ENCODE data around the gene SPP1.

The SPP1 gene

GRCh38 chr4:88005946-88006345, 30.4 kb downstream of the SPP1 start:
- Histone ChIP-seq H3K9me3 (ENCODE audit: control insufficient read depth in 2 of 2, low read length in 2 of 2) (no peaks in the 10 kb centered on the region), H3K27me3 (ENCODE audit: control insufficient read depth in 2 of 2, insufficient read depth in 2 of 2, low read length in 2 of 2) (peaks cover 0 to 2% of the 10 kb centered on the region in 2 donors), H3K4me1 (ENCODE audit: control insufficient read depth in 2 of 2, insufficient read depth in 2 of 2, low read length in 2 of 2) (peaks cover 2 to 8% of the 10 kb centered on the region in 2 donors), H3K27ac (ENCODE audit: low read depth in 2 of 2, low read length in 2 of 2) (no peak overlapping the region), H3K36me3 (ENCODE audit: control insufficient read depth in 2 of 2, insufficient read depth in 2 of 2, low read length in 2 of 2) (no peaks in the 10 kb centered on the region), H3K4me3 (ENCODE audit: low read length in 2 of 2) (no peak overlapping the region), H3K9ac (ENCODE audit: low read depth in 1 of 2, low read length in 2 of 2) (no peak overlapping the region)

DNA sequence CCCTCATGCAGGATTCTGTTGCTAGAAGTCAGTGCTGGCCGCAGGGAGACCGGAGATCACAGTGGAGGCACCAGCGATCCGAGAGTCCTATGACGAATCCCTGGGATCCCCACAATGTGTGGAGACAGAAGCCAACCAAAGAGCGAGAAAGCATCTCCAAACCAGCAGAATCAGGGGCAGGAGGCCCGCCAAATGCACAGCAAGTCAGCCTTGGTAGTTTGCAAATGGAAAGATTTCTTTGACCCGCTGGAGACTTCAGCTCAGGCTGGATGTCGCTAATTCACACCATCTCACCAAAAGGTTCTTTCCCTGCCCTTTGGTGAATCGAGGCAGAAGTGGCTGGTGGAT, 31.4 kb downstream of the SPP1 start:
- H3K9ac ChIP-seq (ENCODE audit: low read depth in 1 of 2, low read length in 2 of 2) = peak overlapping the region in 1 of 2 donors; percentile 54
- no peaks in the 10 kb centered on the region for H3K36me3 ChIP-seq (ENCODE audit: control insufficient read depth in 2 of 2, insufficient read depth in 2 of 2, low read length in 2 of 2)
- peaks cover 0 to 2% of the 10 kb centered on the region in 2 donors for H3K27me3 ChIP-seq (ENCODE audit: control insufficient read depth in 2 of 2, insufficient read depth in 2 of 2, low read length in 2 of 2)
- H3K27ac ChIP-seq (ENCODE audit: low read depth in 2 of 2, low read length in 2 of 2) = peak overlapping the region in 1 of 2 donors; percentile 26
- H3K9me3 ChIP-seq (ENCODE audit: control insufficient read depth in 2 of 2, low read length in 2 of 2) = no peaks in the 10 kb centered on the region
- peaks cover 2 to 8% of the 10 kb centered on the region in 2 donors for H3K4me1 ChIP-seq (ENCODE audit: control insufficient read depth in 2 of 2, insufficient read depth in 2 of 2, low read length in 2 of 2)
- peak overlapping the region; percentile 66 to 69 for H3K4me3 ChIP-seq (ENCODE audit: low read length in 2 of 2)

DNA sequence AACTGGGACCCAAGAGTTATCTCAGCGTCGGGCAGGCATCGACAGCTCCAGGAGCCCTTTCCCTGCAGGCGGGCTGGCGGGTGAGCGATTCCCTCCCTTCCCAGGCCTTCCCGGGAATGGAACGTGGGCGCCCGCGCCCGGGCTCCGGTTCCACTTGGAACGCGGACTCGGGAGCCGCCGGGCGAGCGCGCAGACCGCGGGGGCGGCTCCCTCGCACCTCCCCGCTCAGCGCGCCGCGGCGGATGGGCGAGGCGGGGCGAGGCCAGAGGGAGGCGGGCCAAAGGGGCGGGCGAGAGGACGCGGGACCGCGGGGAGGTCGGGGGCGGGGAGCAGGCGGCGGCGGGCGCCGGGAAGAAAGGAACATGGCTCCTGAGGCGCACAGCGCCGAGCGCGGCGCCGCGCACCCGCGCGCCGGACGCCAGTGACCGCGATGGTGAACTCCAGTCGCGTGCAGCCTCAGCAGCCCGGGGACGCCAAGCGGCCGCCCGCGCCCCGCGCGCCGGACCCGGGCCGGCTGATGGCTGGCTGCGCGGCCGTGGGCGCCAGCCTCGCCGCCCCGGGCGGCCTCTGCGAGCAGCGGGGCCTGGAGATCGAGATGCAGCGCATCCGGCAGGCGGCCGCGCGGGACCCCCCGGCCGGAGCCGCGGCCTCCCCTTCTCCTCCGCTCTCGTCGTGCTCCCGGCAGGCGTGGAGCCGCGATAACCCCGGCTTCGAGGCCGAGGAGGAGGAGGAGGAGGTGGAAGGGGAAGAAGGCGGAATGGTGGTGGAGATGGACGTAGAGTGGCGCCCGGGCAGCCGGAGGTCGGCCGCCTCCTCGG, 32.0 kb downstream of the SPP1 start, which contains the start of gene PKD2:
TSS of gene PKD2 (plus strand) at position 332 of the 818 bp plus-strand sequence. CDS start at position 431, 99 bp downstream.
- H3K27me3 ChIP-seq (ENCODE audit: control insufficient read depth in 2 of 2, insufficient read depth in 2 of 2, low read length in 2 of 2) = peaks cover 0 to 2% of the 10 kb centered on the region in 2 donors
- H3K4me3 ChIP-seq (ENCODE audit: low read length in 2 of 2) = peak within 1 kb of the TSS; percentile 69 to 80
- peak within 1 kb of the TSS; percentile 53 to 66 for H3K27ac ChIP-seq (ENCODE audit: low read depth in 2 of 2, low read length in 2 of 2)
- H3K9me3 ChIP-seq (ENCODE audit: control insufficient read depth in 2 of 2, low read length in 2 of 2) = no peaks in the 10 kb centered on the region
- H3K36me3 ChIP-seq (ENCODE audit: control insufficient read depth in 2 of 2, insufficient read depth in 2 of 2, low read length in 2 of 2) = no peaks in the 10 kb centered on the region
- H3K9ac ChIP-seq (ENCODE audit: low read depth in 1 of 2, low read length in 2 of 2) = peak within 1 kb of the TSS; percentile 54 to 67
- peaks cover 2 to 8% of the 10 kb centered on the region in 2 donors for H3K4me1 ChIP-seq (ENCODE audit: control insufficient read depth in 2 of 2, insufficient read depth in 2 of 2, low read length in 2 of 2)

DNA sequence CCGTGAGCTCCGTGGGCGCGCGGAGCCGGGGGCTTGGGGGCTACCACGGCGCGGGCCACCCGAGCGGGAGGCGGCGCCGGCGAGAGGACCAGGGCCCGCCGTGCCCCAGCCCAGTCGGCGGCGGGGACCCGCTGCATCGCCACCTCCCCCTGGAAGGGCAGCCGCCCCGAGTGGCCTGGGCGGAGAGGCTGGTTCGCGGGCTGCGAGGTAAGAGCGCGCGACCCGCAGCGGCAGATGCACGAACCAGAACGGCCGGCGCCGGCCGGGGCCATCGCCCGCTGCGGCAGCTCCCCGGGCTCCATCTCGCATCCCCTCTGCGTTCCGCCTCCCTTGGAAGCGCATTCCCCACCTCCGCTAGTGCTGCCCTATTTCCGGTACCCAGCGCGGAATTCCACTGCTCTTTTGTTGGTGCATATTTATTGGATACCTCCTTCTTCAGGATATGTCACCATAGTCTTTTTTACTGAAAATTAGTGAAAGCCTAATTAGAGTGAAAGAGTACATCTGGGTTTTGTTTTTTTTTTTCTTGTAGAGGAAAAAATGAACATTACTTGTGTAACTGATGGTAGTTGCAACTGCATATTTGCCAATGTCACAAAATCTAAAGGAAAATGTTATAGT, 32.7 kb downstream of the SPP1 start:
- no peaks in the 10 kb centered on the region for H3K36me3 ChIP-seq (ENCODE audit: control insufficient read depth in 2 of 2, insufficient read depth in 2 of 2, low read length in 2 of 2)
- H3K27ac ChIP-seq (ENCODE audit: low read depth in 2 of 2, low read length in 2 of 2) = peak overlapping the region; percentile 53 to 66
- H3K9me3 ChIP-seq (ENCODE audit: control insufficient read depth in 2 of 2, low read length in 2 of 2) = no peaks in the 10 kb centered on the region
- peak overlapping the region; percentile 69 to 80 for H3K4me3 ChIP-seq (ENCODE audit: low read length in 2 of 2)
- H3K4me1 ChIP-seq (ENCODE audit: control insufficient read depth in 2 of 2, insufficient read depth in 2 of 2, low read length in 2 of 2) = peaks cover 2 to 8% of the 10 kb centered on the region in 2 donors
- peak overlapping the region; percentile 48 to 67 for H3K9ac ChIP-seq (ENCODE audit: low read depth in 1 of 2, low read length in 2 of 2)
- H3K27me3 ChIP-seq (ENCODE audit: control insufficient read depth in 2 of 2, insufficient read depth in 2 of 2, low read length in 2 of 2) = peaks cover 0 to 2% of the 10 kb centered on the region in 2 donors

DNA sequence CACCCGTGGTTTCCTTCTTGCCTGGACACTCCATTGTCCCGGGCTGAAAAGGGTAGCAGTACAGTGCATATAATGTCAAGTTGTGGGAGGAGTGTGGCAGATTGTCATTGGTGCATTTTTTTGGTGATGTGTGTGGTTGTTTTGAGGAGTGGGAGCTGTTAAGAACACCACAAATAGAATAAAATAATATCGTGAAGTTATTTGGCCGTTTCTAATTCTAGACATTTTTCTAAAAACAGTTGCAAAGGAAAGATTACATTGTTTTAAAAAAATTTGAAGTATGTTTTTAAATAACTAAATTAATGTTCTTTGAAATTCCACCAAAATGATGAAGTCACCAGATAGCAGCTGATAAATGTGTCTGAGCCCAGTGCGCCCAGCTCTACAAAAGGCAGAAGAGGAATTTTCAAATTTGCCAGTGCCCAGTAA, 33.2 kb downstream of the SPP1 start:
- Histone ChIP-seq H3K27ac (ENCODE audit: low read depth in 2 of 2, low read length in 2 of 2) (no peak overlapping the region), H3K27me3 (ENCODE audit: control insufficient read depth in 2 of 2, insufficient read depth in 2 of 2, low read length in 2 of 2) (peaks cover 0 to 2% of the 10 kb centered on the region in 2 donors), H3K9me3 (ENCODE audit: control insufficient read depth in 2 of 2, low read length in 2 of 2) (no peaks in the 10 kb centered on the region), H3K4me3 (ENCODE audit: low read length in 2 of 2) (peak overlapping the region; percentile 69 to 80), H3K36me3 (ENCODE audit: control insufficient read depth in 2 of 2, insufficient read depth in 2 of 2, low read length in 2 of 2) (no peaks in the 10 kb centered on the region), H3K4me1 (ENCODE audit: control insufficient read depth in 2 of 2, insufficient read depth in 2 of 2, low read length in 2 of 2) (peaks cover 2 to 8% of the 10 kb centered on the region in 2 donors), H3K9ac (ENCODE audit: low read depth in 1 of 2, low read length in 2 of 2) (peak overlapping the region in 1 of 2 donors; percentile 67)

DNA sequence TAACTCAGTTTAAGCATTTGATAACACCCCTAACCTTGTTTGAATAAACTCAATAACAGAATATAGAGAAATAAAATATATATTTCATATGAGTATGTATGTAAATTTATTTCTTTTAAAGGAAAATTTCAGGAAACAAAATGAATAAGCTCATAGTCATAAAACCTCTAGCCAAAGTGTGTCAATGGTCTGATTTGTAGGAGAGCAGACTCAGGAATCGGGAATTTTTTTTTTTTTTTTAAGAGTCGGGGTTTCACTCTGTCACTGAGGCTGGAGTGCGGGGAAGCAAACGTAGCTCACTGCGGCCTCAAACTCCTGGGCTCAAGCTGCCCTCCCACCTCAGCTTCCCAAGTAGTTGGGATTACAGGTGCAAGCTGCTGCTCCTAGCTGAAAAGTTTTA, 34.4 kb downstream of the SPP1 start:
- H3K9me3 ChIP-seq (ENCODE audit: control insufficient read depth in 2 of 2, low read length in 2 of 2) = no peaks in the 10 kb centered on the region
- no peak overlapping the region for H3K9ac ChIP-seq (ENCODE audit: low read depth in 1 of 2, low read length in 2 of 2)
- no peaks in the 10 kb centered on the region for H3K36me3 ChIP-seq (ENCODE audit: control insufficient read depth in 2 of 2, insufficient read depth in 2 of 2, low read length in 2 of 2)
- H3K27me3 ChIP-seq (ENCODE audit: control insufficient read depth in 2 of 2, insufficient read depth in 2 of 2, low read length in 2 of 2) = peaks cover 0 to 2% of the 10 kb centered on the region in 2 donors
- no peak overlapping the region for H3K4me3 ChIP-seq (ENCODE audit: low read length in 2 of 2)
- H3K4me1 ChIP-seq (ENCODE audit: control insufficient read depth in 2 of 2, insufficient read depth in 2 of 2, low read length in 2 of 2) = peaks cover 2 to 8% of the 10 kb centered on the region in 2 donors
- H3K27ac ChIP-seq (ENCODE audit: low read depth in 2 of 2, low read length in 2 of 2) = no peak overlapping the region

DNA sequence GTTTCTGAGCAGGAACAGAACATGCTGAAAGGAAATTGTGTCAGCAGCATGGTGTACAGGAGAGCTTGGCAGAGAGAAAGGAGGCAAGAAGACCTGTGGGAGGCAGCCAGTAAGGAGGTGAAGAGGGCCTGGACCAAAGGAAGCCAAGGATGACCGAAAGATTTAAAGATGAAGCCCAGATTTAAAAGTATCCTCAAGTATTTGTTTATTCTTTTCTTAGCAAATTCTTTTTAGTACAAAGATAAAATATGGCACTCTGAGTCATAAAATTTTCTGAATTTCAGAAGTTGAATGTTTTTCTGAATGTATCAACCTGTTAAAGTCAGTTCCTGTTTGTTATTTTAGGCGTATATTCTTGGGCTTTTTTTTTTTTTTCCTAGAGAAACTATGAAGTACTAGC, 35.5 kb downstream of the SPP1 start:
- Histone ChIP-seq H3K27ac (ENCODE audit: low read depth in 2 of 2, low read length in 2 of 2) (no peak overlapping the region), H3K4me3 (ENCODE audit: low read length in 2 of 2) (no peak overlapping the region), H3K4me1 (ENCODE audit: control insufficient read depth in 2 of 2, insufficient read depth in 2 of 2, low read length in 2 of 2) (peaks cover 2 to 8% of the 10 kb centered on the region in 2 donors), H3K9ac (ENCODE audit: low read depth in 1 of 2, low read length in 2 of 2) (no peak overlapping the region), H3K36me3 (ENCODE audit: control insufficient read depth in 2 of 2, insufficient read depth in 2 of 2, low read length in 2 of 2) (no peaks in the 10 kb centered on the region), H3K9me3 (ENCODE audit: control insufficient read depth in 2 of 2, low read length in 2 of 2) (no peaks in the 10 kb centered on the region), H3K27me3 (ENCODE audit: control insufficient read depth in 2 of 2, insufficient read depth in 2 of 2, low read length in 2 of 2) (no peaks in the 10 kb centered on the region)

GRCh38 chr4:88012647-88013046, 37.1 kb downstream of the SPP1 start:
- no peaks in the 10 kb centered on the region for H3K36me3 ChIP-seq (ENCODE audit: control insufficient read depth in 2 of 2, insufficient read depth in 2 of 2, low read length in 2 of 2)
- no peak overlapping the region for H3K9ac ChIP-seq (ENCODE audit: low read depth in 1 of 2, low read length in 2 of 2)
- H3K27me3 ChIP-seq (ENCODE audit: control insufficient read depth in 2 of 2, insufficient read depth in 2 of 2, low read length in 2 of 2) = no peaks in the 10 kb centered on the region
- no peak overlapping the region for H3K4me3 ChIP-seq (ENCODE audit: low read length in 2 of 2)
- H3K9me3 ChIP-seq (ENCODE audit: control insufficient read depth in 2 of 2, low read length in 2 of 2) = no peaks in the 10 kb centered on the region
- H3K4me1 ChIP-seq (ENCODE audit: control insufficient read depth in 2 of 2, insufficient read depth in 2 of 2, low read length in 2 of 2) = peaks cover 2 to 5% of the 10 kb centered on the region in 2 donors
- H3K27ac ChIP-seq (ENCODE audit: low read depth in 2 of 2, low read length in 2 of 2) = no peak overlapping the region

- H3K27ac ChIP-seq (ENCODE audit: low read depth in 2 of 2, low read length in 2 of 2) = no peak overlapping the region
Measured at GRCh38 chr4:88014386-88014905, 38.9 kb downstream of the SPP1 start.

More at GRCh38 chr4:88014386-88014905, 38.9 kb downstream of the SPP1 start:
- Histone ChIP-seq H3K36me3 (ENCODE audit: control insufficient read depth in 2 of 2, insufficient read depth in 2 of 2, low read length in 2 of 2) (no peaks in the 10 kb centered on the region), H3K9me3 (ENCODE audit: control insufficient read depth in 2 of 2, low read length in 2 of 2) (no peaks in the 10 kb centered on the region), H3K27me3 (ENCODE audit: control insufficient read depth in 2 of 2, insufficient read depth in 2 of 2, low read length in 2 of 2) (no peaks in the 10 kb centered on the region), H3K4me1 (ENCODE audit: control insufficient read depth in 2 of 2, insufficient read depth in 2 of 2, low read length in 2 of 2) (peaks cover 0 to under 1% of the 10 kb centered on the region in 2 donors), H3K9ac (ENCODE audit: low read depth in 1 of 2, low read length in 2 of 2) (no peak overlapping the region), H3K4me3 (ENCODE audit: low read length in 2 of 2) (no peak overlapping the region)
